DLD1 (cell line): ENCODE data around the gene SLC25A39.

Source experiments
- in situ Hi-C: cut with HindIII; loops from 2 replicates; pipeline ENCODE4 v1.10.0; 2017; ENCODE audit warnings: low sequenced_read_pairs

Gene SLC25A39

GRCh38 chr17:44280392-44280937 is 44.2 kb downstream of the SLC25A39 start:
- in situ Hi-C loops, result no loop called here

GRCh38 chr17:44279666-44280391 is 44.8 kb downstream of the SLC25A39 start:
- in situ Hi-C loops, result no loop called here

GRCh38 chr17:44279346-44279665 is 45.3 kb downstream of the SLC25A39 start:
- in situ Hi-C loops, result no loop called here

- in situ Hi-C loops, result no loop called here
Measured at GRCh38 chr17:44277976-44278375, 46.6 kb downstream of the SLC25A39 start.

- in situ Hi-C loops, result loop anchor here (5.0 kb wide), 1 partner anchor 49 kb away; the partner anchor contains the start of gene SLC25A39
Measured at GRCh38 chr17:44273607-44274006, 51.0 kb downstream of the SLC25A39 start.

GRCh38 chr17:44272954-44273353 is 51.7 kb downstream of the SLC25A39 start:
- in situ Hi-C loops, result loop anchor here (5.0 kb wide), 1 partner anchor 49 kb away; the partner anchor contains the start of gene SLC25A39

- in situ Hi-C loops, result loop anchor here (5.0 kb wide), 1 partner anchor 50 kb away; the partner anchor contains the start of gene SLC25A39
Measured at GRCh38 chr17:44272321-44272951, 52.2 kb downstream of the SLC25A39 start.
